ENCODE results near the gene SLC7A1. TPM values are rescaled to one million over a fixed set of nuclear protein-coding genes. Genes with fewer than 3 reads are reported as not detected.

The SLC7A1 gene
- total RNA-seq, 4 donors from 2014 or later, result 87.5 to 127 (median 93.9) TPM

- no peak overlapping the region for H3K4me3 ChIP-seq
- intact Hi-C loops (cut with DNase I), result no loop called here
Measured at GRCh38 chr13:29541400-29541799, 54.1 kb downstream of the SLC7A1 start.

GRCh38 chr13:29540799-29541198 lies 54.7 kb downstream of the SLC7A1 start:
- no peak for TF ChIP-seq POLR2A (IDR thresholded peaks at IDR 0.05)
- no peak for TF ChIP-seq CTCF (IDR thresholded peaks at IDR 0.05)
- 60 to 63% methylated on average over 4 to 5 of the region's 5 CpGs for WGBS, 2 donors
- intact Hi-C loops (cut with DNase I), result no loop called here

More at GRCh38 chr13:29541400-29541799, 54.1 kb downstream of the SLC7A1 start:
- H3K27ac ChIP-seq, result peak overlapping the region in 1 of 4 donors; percentile 31
- no peak for TF ChIP-seq CTCF (IDR thresholded peaks at IDR 0.05)
- no peak for TF ChIP-seq POLR2A (IDR thresholded peaks at IDR 0.05)
- H3K9me3 ChIP-seq, result no peaks in the 10 kb centered on the region
- H3K36me3 ChIP-seq, result peaks cover 0 to 47% (median 0%) of the 10 kb centered on the region in 3 donors
- no peak for DNase-seq
- no peaks in the 10 kb centered on the region for H3K27me3 ChIP-seq
- WGBS, 2 donors, result 47 to 67% methylated on average over 4 of the region's 4 CpGs
- peaks cover 12 to 94% (median 29%) of the 10 kb centered on the region in 3 donors for H3K4me1 ChIP-seq

GRCh38 chr13:29540334-29540733 lies 55.2 kb downstream of the SLC7A1 start:
- Histone ChIP-seq H3K27me3 (no peaks in the 10 kb centered on the region), H3K36me3 (peaks cover 0 to 51% (median 6%) of the 10 kb centered on the region in 3 donors), H3K27ac (peak overlapping the region in 2 of 4 donors; percentile 31 to 34), H3K4me3 (no peak overlapping the region), H3K9me3 (no peaks in the 10 kb centered on the region), H3K4me1 (peaks cover 12 to 89% (median 27%) of the 10 kb centered on the region in 3 donors)
- WGBS, 2 donors, result 49 to 56% methylated on average over 5 of the region's 5 CpGs
- TF ChIP-seq CTCF (IDR thresholded peaks at IDR 0.05) (no peak), POLR2A (IDR thresholded peaks at IDR 0.05) (no peak)
- intact Hi-C loops (cut with DNase I), result no loop called here
- no peak for DNase-seq

More at GRCh38 chr13:29540799-29541198, 54.7 kb downstream of the SLC7A1 start:
- peaks cover 0 to 51% (median 3%) of the 10 kb centered on the region in 3 donors for H3K36me3 ChIP-seq
- H3K27ac ChIP-seq, result peak overlapping the region in 3 of 4 donors; percentile 7 to 34 (median 31)
- H3K27me3 ChIP-seq, result no peaks in the 10 kb centered on the region
- no peak for DNase-seq
- no peaks in the 10 kb centered on the region for H3K9me3 ChIP-seq
- no peak overlapping the region for H3K4me3 ChIP-seq
- peaks cover 12 to 93% (median 27%) of the 10 kb centered on the region in 3 donors for H3K4me1 ChIP-seq

- H3K27ac ChIP-seq, result peak overlapping the region in 3 of 4 donors; percentile 34 to 53 (median 36)
- TF ChIP-seq CTCF (IDR thresholded peaks at IDR 0.05) (no peak), POLR2A (IDR thresholded peaks at IDR 0.05) (no peak)
Measured at GRCh38 chr13:29539856-29540255, 55.6 kb downstream of the SLC7A1 start.

GRCh38 chr13:29538652-29539040 lies 56.8 kb downstream of the SLC7A1 start:
- WGBS, 2 donors, result 48 to 61% methylated on average over 6 of the region's 6 CpGs
- H3K27me3 ChIP-seq, result no peaks in the 10 kb centered on the region
- H3K9me3 ChIP-seq, result no peaks in the 10 kb centered on the region
- peaks cover 4 to 58% (median 6%) of the 10 kb centered on the region in 3 donors for H3K36me3 ChIP-seq
- DNase-seq, result no peak
- H3K4me1 ChIP-seq, result peaks cover 12 to 77% (median 27%) of the 10 kb centered on the region in 3 donors
- H3K27ac ChIP-seq, result peak overlapping the region; percentile 23 to 53 (median 35)
- intact Hi-C loops (cut with DNase I), result loop anchor here (5.0 kb wide), 1 partner anchor 49 kb away; no protein-coding TSS in a partner anchor
- no peak overlapping the region for H3K4me3 ChIP-seq
- TF ChIP-seq CTCF (IDR thresholded peaks at IDR 0.05), result no peak
- TF ChIP-seq POLR2A (IDR thresholded peaks at IDR 0.05), result no peak

More at GRCh38 chr13:29539856-29540255, 55.6 kb downstream of the SLC7A1 start:
- DNase-seq, result no peak
- 44 to 57% methylated on average over 2 of the region's 2 CpGs for whole genome bisulfite sequencing, 2 donors
- intact Hi-C loops (cut with DNase I), result loop anchor here (5.0 kb wide), 1 partner anchor 47 kb away; no protein-coding TSS in a partner anchor
- Histone ChIP-seq H3K27me3 (no peaks in the 10 kb centered on the region), H3K4me1 (peaks cover 12 to 84% (median 27%) of the 10 kb centered on the region in 3 donors), H3K9me3 (no peaks in the 10 kb centered on the region), H3K4me3 (no peak overlapping the region), H3K36me3 (peaks cover 0 to 51% (median 6%) of the 10 kb centered on the region in 3 donors)
